SU-DHL-6 (cell line): ENCODE measurements around the gene EED.

Experiments
- EZH2phosphoT487 ChIP-seq: fragments of 200-600 bp; sonication (generic), shearing (Covaris generic); conservative IDR thresholded peaks from 2 replicates; pipeline ENCODE4 v1.6.1; 2018; ENCODE audit warnings: mild to moderate bottlenecking, antibody characterized with exemption, low read length, moderate library complexity, mixed read lengths
- TF ChIP-seq, protein P1 (sequence below): fragments of 200-600 bp; sonication (generic); IDR thresholded peaks from one replicate; pipeline ENCODE4 v1.5.1; 2017; ENCODE audit warnings: antibody characterized with exemption, mild to moderate bottlenecking, low read length, moderate library complexity; ENCODE audit not compliant: insufficient read depth, poor library complexity, severe bottlenecking

DNA sequence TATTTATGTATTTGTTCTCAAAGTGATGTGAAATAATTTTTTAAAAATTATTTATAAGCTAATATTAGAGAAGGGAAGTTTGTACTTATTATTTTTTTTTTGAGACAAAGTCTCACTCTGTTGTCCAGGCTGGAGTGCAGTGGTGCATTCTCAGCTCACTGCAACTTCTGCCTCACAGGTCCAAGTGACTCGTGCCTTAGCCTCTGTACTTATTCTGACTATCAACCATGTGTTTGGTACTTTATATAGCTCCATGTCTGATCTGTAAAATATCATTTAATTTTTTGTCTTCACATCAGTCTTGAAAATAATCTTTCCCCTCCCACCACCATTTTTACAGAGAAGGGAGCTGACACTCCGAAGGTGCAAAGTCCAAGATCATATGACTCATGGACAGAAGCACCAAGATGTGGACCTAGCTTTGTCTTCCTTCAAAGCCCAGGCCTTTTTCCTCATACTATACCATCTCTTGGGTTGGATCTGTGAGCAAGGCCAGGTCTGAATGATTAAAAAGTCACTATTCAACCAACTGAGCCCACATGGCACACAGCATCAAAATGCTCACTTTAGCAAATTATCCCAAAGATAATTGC is 32.4 kb upstream of the EED start:
- TF ChIP-seq, protein P1, sequence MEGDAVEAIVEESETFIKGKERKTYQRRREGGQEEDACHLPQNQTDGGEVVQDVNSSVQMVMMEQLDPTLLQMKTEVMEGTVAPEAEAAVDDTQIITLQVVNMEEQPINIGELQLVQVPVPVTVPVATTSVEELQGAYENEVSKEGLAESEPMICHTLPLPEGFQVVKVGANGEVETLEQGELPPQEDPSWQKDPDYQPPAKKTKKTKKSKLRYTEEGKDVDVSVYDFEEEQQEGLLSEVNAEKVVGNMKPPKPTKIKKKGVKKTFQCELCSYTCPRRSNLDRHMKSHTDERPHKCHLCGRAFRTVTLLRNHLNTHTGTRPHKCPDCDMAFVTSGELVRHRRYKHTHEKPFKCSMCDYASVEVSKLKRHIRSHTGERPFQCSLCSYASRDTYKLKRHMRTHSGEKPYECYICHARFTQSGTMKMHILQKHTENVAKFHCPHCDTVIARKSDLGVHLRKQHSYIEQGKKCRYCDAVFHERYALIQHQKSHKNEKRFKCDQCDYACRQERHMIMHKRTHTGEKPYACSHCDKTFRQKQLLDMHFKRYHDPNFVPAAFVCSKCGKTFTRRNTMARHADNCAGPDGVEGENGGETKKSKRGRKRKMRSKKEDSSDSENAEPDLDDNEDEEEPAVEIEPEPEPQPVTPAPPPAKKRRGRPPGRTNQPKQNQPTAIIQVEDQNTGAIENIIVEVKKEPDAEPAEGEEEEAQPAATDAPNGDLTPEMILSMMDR, result no peak
- TF ChIP-seq EZH2phosphoT487, result no peak
